ENCODE results near the gene SLX4IP. TPM values are rescaled to one million over a fixed set of nuclear protein-coding genes. Genes with fewer than 3 reads are reported as not detected.
A peak's percentile ranks its signal among the peaks of the same experiment; 100 is the strongest.

The SLX4IP gene
- total and polyA plus RNA-seq, 2 of the 13 experiments (the other 11 are each of a cell fraction or from before 2014, with no cell fraction given): 3.6 to 7.3 TPM

- TF ChIP-seq KAT2B (IDR thresholded peaks at IDR 0.05; ENCODE audit: borderline replicate concordance, low read depth, low read length) (no peak), MED1 (CRISPR knock-in tag; IDR thresholded peaks at IDR 0.05) (peak; percentile 19; the same call in 1 of the 2 replicates), E2F1 (CRISPR knock-in tag; IDR thresholded peaks at IDR 0.05) (peak; percentile 66; the same call in 1 of the 2 replicates), E2F5 (CRISPR knock-in tag; conservative IDR thresholded peaks at IDR 0.05) (no peak), HIC2 (CRISPR knock-in tag; IDR thresholded peaks at IDR 0.05; ENCODE audit: low read depth) (peak; percentile 39; the same call in 1 of the 2 replicates), ZNF563 (CRISPR knock-in tag; IDR thresholded peaks at IDR 0.05) (peak; percentile 64), GPN1 (CRISPR knock-in tag; IDR thresholded peaks at IDR 0.05; ENCODE audit: borderline replicate concordance) (peak; percentile 66; the same call in 1 of the 2 replicates), ZNF512B (CRISPR knock-in tag; IDR thresholded peaks at IDR 0.05; ENCODE audit: borderline replicate concordance) (peak; percentile 85; the same call in 1 of the 2 replicates), MLX (CRISPR knock-in tag; IDR thresholded peaks at IDR 0.05) (no peak), ZNF687 (CRISPR knock-in tag; IDR thresholded peaks at IDR 0.05) (peak; percentile 88), ZNF446 (CRISPR knock-in tag; IDR thresholded peaks at IDR 0.05) (no peak), CTCF (CRISPR knock-in tag; IDR thresholded peaks at IDR 0.05) (no peak), ZNF652 (CRISPR knock-in tag; IDR thresholded peaks at IDR 0.05; ENCODE audit: borderline replicate concordance, low read depth) (no peak), MTF2 (CRISPR knock-in tag; IDR thresholded peaks at IDR 0.05; ENCODE audit: borderline replicate concordance) (no peak), KAT8 (CRISPR knock-in tag; IDR thresholded peaks at IDR 0.05) (no peak)
Measured at GRCh38 chr20:10672624-10673127, 237.6 kb downstream of the SLX4IP start (continued).
